Forelimb muscle (tissue), 1 donor: Measurements from ENCODE around the gene HHAT. TPM values are rescaled to one million over a fixed set of nuclear protein-coding genes. Genes with fewer than 3 reads are reported as not detected.

Experiments
- DNase-seq: peaks from one replicate; pipeline ENCODE4 v3.0.0-alpha.2; 2013; ENCODE audit warnings: low read depth
- polyA plus RNA-seq: library from polyadenylated mRNA; unstranded; fragments of 120-200 nt; gene quantifications from one replicate; pipeline ENCODE4 v1.2.1, GENCODE V29; 2013; ENCODE audit not compliant: insufficient read length

Gene HHAT
- polyA plus RNA-seq: 4.1 TPM

- DNase-seq: peak; percentile 36
These were observed at the start of gene HHAT for GRCh38 chr1:210328746-210329503. HHAT (plus strand) TSS chr1:210328902; CDS start chr1:210348976, 20,074 bp downstream.

DNA sequence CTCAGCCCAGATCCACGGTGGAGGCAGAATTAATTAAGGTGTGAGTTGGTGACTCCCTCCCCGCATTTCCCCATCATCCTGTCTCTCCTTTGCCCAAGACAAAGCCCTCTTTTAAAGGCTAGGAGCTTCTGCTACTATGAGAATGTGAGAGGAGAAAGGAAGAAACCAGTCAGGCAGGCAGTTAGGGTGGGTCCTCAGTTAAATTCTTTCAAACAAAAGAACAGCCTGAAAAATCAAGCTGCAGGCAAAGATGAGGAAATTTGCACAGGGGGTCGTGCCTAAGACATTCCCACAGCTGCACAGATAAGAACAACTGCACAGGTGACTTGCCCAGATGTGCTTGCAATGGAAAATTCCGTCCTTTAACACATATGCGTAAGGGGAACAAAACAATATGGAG, 48.5 kb upstream of the HHAT start:
- no peak for DNase-seq

GRCh38 chr1:210288116-210288515, 40.6 kb upstream of the HHAT start:
- no peak for DNase-seq

GRCh38 chr1:210289248-210289647, 39.5 kb upstream of the HHAT start:
- no peak for DNase-seq

- DNase-seq: peak; percentile 25
These were observed 37.5 kb upstream of the HHAT start for GRCh38 chr1:210291081-210291764.

- DNase-seq: peak; percentile 81
These were observed 36.9 kb upstream of the HHAT start for GRCh38 chr1:210291786-210292230.

GRCh38 chr1:210292231-210292871, 36.4 kb upstream of the HHAT start:
- DNase-seq: peak; percentile 38

- DNase-seq: peak; percentile 71
These were observed 35.5 kb upstream of the HHAT start for GRCh38 chr1:210293171-210293607.

DNA sequence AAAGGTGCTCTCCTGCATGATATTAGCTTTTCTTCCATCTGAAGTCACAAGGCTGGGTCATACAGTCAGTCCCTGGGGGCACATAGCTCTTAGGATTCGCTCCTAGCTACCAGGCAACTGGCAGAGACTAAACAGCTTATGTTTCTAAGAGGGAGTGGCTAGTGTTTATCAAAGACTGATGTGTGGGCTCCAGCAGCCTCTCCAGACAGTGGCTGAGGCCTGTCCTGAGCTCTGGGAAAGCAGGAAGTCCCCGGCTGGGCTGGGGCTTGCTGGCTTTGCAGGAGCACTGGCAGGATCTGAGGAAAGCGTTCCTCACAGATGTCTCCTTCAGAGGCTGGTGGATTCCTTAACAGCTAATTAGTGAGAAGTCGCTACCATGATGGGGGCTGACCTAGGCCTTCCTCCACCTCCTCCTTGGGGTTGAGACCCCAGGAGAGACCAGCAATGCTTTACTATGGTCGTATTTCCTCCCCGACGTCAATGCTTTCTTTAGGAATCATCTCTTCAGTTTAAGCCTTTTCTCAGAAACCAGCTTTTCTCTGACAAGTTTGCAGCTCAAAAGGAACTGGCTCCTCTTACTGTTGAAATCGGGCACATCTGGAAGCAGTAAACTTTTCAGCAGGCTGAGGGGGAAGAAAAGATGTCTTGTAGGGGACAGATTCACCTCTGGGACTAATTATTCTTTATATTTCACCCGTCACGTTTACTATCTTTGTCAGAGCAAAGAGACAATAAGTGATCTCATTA, 33.5 kb upstream of the HHAT start:
- no peak for DNase-seq

DNA sequence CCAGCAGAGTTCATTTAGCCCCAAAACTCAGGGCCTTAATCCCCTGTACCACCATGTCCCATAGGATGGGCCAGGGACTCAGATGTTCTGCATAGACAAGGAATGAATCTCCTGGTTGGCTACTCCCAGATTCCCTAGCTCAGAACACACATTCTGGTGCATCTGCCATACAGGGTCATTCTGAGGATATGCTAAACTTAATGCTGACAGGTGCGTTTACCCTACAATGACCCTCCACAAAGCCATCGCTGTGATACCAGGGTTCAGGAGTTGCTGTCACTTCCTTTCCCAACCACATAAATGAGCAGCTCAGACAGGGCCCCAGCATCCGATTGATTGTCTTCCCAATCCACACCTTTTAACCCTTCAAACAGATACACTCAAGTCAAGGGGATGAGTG, 32.0 kb upstream of the HHAT start:
- no peak for DNase-seq

- DNase-seq: no peak
These were observed 30.4 kb upstream of the HHAT start for GRCh38 chr1:210298296-210298695.

GRCh38 chr1:210298936-210299335, 29.8 kb upstream of the HHAT start:
- DNase-seq: no peak

DNA sequence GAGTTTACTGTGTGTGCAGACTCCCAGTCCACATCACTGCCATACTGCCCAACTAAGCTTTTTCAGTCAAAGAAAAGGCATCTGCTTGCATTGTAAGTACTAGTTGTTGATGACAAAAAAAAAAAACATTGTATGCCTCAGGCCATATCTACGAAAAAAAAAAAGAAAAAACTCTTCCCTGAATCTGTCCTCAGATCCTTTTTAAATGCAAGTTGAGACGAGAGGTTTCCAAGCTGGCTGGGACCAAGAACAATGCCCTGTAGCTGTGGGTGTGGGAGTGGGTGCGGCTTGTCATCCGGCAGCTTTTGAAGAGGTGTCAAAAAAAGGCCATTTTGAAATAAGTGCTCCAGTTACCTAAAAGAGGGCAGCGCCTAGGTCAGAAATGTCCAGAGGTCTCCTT, 29.2 kb upstream of the HHAT start:
- DNase-seq: no peak

DNA sequence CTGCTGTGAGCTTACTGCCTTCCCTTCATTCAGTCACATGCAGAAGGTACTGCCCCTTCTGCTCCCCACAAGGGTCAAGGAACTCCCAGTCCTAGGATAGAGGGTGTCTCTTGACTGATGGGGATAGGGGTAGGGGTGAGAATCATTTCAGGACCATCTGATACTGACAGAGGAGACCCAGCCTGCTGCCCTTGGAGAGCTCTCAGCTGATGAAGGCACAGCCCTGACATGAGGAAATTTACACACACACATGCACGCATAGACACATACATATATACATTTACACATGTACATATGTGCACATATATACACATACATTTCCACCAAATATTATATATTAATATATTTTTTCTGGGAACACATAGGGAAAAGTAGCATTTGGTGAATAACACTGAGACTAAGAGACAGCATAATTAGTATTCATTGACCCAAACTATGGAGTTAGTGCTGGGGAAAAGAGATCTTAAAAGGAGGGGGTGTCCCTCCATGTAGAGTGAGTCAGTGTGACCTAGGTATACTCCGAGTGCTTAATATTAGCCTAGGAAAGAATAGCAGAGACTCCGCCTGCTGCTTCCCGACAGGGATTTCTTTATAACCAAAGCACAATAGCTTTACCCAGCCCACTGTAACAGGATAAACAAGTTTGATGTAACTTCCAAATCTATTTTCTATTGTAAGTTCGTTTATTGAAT, 27.6 kb upstream of the HHAT start:
- DNase-seq: no peak

DNA sequence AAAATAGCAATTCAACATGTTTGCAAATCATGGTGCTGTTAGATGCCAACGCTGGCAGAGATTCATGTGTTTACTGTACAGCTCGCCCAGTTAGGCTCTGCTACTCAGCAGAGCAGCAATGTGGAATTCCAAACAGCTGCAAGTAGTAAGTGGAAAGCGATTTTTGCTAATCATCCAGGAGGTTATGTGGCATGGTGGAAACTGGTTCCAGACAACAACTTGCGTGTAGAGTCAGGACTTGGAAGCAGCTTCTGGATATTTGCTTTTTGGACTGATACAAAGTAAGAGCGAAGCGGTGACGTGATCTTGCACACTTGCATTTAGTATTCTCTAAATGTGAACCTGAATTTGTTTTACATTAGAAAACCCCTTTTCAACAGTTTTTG, 27.1 kb upstream of the HHAT start:
- DNase-seq: no peak

GRCh38 chr1:210302501-210302900, 26.2 kb upstream of the HHAT start:
- no peak for DNase-seq

GRCh38 chr1:210303391-210303790, 25.3 kb upstream of the HHAT start:
- DNase-seq: no peak

GRCh38 chr1:210310562-210311153, 18.0 kb upstream of the HHAT start:
- no peak for DNase-seq

DNA sequence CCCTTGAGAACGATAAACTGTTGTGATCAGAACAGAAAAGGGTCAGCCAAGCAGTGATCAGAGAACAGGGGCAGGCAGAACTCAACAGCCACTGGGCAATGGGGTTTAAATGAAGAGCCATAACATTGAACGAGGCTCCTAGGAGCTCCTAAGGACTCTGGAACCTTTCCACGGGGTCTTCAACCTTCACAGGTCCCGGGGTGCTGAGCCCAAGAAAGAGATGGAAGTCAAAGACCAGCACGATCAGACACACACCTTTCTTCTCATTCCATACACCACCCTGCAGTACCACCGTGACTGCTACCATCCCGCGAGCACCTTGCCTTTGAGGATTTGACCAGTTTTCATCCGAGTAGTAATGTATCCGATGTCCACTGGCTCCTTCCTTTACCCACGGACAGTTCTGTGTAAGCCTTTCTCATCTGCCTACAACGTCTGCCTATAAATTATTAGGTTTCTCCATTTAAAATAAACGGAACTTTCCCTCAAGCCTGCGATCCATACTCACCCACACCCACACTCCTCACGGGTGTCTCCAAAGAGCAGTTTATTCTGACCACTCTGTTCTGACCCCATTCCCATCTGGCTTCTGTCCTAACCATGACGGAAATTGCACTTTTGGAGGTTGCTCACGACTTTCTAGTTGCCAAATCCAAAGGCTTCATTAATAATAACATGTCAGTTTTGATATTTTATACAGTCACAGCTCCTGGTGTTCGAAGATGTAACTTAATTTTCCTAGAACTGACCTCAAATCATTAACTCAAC, 16.8 kb upstream of the HHAT start:
- no peak for DNase-seq

DNA sequence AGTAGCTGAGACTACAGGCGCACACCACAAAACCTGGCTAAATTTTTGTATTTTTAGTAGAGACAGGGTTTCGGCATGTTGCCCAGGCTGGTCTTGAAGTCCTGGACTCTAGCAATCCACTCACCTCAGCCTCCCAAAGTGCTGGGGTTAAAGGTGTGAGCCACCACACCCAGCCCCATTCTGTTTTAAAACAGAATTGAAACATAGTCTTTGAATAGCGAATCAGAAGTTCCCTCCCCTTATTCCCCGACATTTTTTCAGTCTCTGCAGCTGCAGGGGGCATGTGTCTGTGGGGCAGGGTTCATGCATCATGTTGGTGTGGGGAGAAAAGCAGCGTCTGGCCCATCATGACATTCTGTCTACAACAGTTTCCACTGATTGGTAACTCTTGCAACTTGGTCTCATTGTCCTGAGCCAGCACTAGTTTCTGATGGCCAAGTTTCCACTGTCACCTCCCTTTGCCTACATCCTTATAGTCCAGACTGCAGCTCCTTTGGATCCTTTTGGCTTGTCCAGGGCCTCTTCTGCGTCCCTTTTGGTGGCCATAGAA, 15.6 kb upstream of the HHAT start:
- no peak for DNase-seq
